ENCODE data around the gene SETD1B.

GRCh38 chr12:121831571-121832245 is 27.9 kb downstream of the SETD1B start:
- TF ChIP-seq CTCF (IDR thresholded peaks at IDR 0.05) (no peak), ZFX (IDR thresholded peaks at IDR 0.05; ENCODE audit: borderline replicate concordance) (no peak)
